HG02885 (cell line): Measurements from ENCODE around the gene OR8B3.

Source experiments
- ATAC-seq: cut with Tn5 transposase; IDR thresholded peaks from one replicate; pipeline ENCODE4 v1.9.1; 2021; ENCODE audit warnings: mild to moderate bottlenecking; ENCODE audit not compliant: unreplicated experiment, poor library complexity

OR8B3 gene

DNA sequence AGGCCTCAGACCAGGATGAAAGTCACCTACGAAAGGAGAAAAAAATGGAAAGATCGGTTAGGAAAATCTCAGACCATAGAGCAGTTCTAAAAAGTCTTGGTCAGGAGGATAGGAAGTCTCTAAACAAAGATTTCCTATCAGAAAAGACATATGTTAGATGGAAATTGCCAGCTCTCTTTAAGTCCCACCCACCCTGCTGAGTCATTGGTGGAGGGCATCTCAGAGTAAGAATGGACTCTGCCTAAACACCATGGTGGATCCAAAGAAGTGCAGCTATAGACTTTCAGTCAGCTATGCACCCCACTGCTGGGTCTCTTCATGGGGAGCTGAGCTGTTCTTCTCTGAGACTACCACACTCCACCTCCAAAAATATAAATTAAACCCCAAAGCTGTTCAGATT is 18.2 kb downstream of the OR8B3 start:
- ATAC-seq = no peak

- no peak for ATAC-seq
These were observed 22.5 kb downstream of the OR8B3 start for GRCh38 chr11:124376280-124376679.

DNA sequence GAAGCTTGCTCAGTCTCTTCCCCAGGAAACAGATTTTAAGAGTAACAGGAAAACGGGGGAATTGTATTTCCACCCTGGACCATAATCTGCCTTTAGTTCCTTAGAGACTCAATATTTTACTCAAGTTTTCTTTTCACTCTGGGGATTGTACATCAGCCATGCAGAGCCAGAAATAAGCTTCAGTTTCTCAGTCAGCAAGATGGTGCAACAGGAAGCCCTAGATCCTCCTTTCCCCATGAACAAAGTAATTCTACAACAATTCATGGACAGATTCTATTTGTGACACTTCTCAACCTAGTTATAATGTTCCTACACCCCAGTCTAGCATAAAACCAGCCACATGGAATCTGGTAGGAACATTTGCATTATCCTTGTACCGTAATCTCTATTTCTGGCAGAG is 39.3 kb downstream of the OR8B3 start:
- no peak for ATAC-seq

DNA sequence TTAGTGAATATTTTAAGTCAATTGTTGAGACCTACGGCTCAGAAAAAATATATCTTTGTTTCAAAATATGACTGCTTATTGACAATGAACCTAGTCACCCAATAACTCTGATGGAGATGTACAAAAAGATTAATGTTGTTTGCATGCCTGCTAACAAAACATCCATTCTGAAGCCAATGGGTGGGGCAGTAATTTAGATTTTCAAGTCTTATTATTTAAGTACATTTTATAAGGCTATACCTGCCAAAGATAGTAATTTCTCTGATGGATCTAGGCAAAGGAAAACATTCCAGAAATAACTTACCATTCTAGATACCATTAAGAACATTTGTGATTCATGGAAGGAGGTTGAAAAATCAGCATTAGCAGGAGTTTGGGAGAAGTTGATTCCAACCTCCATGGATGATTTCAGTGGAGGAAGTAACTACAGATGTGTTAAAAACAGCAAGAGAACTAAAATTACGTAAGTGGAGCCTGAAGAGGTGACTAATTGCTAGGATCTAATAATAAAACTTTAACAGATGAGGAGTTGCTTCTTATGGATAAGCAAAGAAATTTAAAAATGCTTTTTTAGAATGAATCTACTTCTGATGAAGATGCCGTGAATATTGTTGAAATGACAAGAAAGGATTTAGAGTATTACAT is 52.4 kb downstream of the OR8B3 start:
- no peak for ATAC-seq
